HepG2 (cell line): ENCODE results near the gene KIF19. TPM values are rescaled to one million over a fixed set of nuclear protein-coding genes. Genes with fewer than 3 reads are reported as not detected.
A peak's percentile ranks its signal among the peaks of the same experiment; 100 is the strongest.

Source experiments
- ASH2L ChIP-seq: fragments of 300-600, 200-600 bp; sonication (generic); IDR thresholded peaks from 2 replicates; pipeline ENCODE4 v1.7.0; 2017; ENCODE audit warnings: low read depth, mild to moderate bottlenecking, moderate library complexity, mixed read lengths, low read length; ENCODE audit not compliant: insufficient read length
- EEA1 ChIP-seq: sonication (generic); formaldehyde crosslinking; IDR thresholded peaks from 2 replicates; pipeline ENCODE4 v1.5.1; 2020; ENCODE audit warnings: mild to moderate bottlenecking, missing genetic modification reagents, borderline replicate concordance
- MEF2D ChIP-seq: sonication (generic); formaldehyde crosslinking; IDR thresholded peaks from 2 replicates; pipeline ENCODE4 v1.5.1; 2020; ENCODE audit warnings: mild to moderate bottlenecking, missing genetic modification reagents
- NRL ChIP-seq: sonication (generic); formaldehyde crosslinking; IDR thresholded peaks from 2 replicates; pipeline ENCODE4 v1.5.0; 2020; ENCODE audit warnings: missing genetic modification reagents, mild to moderate bottlenecking, moderate library complexity, borderline replicate concordance
- RFX1 ChIP-seq: fragments of 450-650 bp; IDR thresholded peaks from 2 replicates; pipeline ENCODE4 v1.6.1; 2017
- TCF7L2 ChIP-seq: IDR thresholded peaks from 2 replicates; pipeline ENCODE4 v1.6.1; 2011; ENCODE audit warnings: mild to moderate bottlenecking, low read depth, low read length, moderate library complexity
- XBP1 ChIP-seq: sonication (generic); formaldehyde crosslinking; IDR thresholded peaks from 2 replicates; pipeline ENCODE4 v1.5.0; 2020; ENCODE audit warnings: missing genetic modification reagents
- ZMYM4 ChIP-seq: sonication (generic); formaldehyde crosslinking; IDR thresholded peaks from 2 replicates; pipeline ENCODE4 v1.8.1; 2023; ENCODE audit warnings: mild to moderate bottlenecking, missing genetic modification reagents
- ZNF260 ChIP-seq: sonication (generic); formaldehyde crosslinking; IDR thresholded peaks from 2 replicates; pipeline ENCODE4 v1.4.0; 2020; ENCODE audit warnings: missing genetic modification reagents, low read depth, mild to moderate bottlenecking, borderline replicate concordance
- ZNF460 ChIP-seq: sonication (generic); formaldehyde crosslinking; IDR thresholded peaks from 2 replicates; pipeline ENCODE4 v1.5.1; 2020; ENCODE audit warnings: missing genetic modification reagents, mild to moderate bottlenecking, borderline replicate concordance
- ZNF75D ChIP-seq: sonication (generic); formaldehyde crosslinking; IDR thresholded peaks from 2 replicates; pipeline ENCODE4 v1.8.1; 2023; ENCODE audit warnings: missing genetic modification reagents, mild to moderate bottlenecking, borderline replicate concordance
- ZNF777 ChIP-seq: sonication (generic); formaldehyde crosslinking; IDR thresholded peaks from 2 replicates; pipeline ENCODE4 v1.4.0; 2020; ENCODE audit warnings: missing genetic modification reagents
- polyA plus RNA-seq, 8 experiments: library from polyadenylated mRNA; depleted of rRNA in 3 of 8; stranded (reverse) in 7 of 8; unstranded in 1 of 8; fragments of >200 nt; fragmentation: Illumina TruSeq in 4 of 8; extraction: Trizol in 4 of 8; gene quantifications; 2 replicates each; pipeline versions ENCODE4 v1.2.1 to v1.2.3, GENCODE V29; 2011 to 2016; ENCODE audit warnings: low read depth in 4 of 8, missing spikeins in 1 of 8, mixed read lengths in 1 of 8; ENCODE audit not compliant: insufficient read depth in 1 of 8
- total RNA-seq, 5 experiments: library from RNA; depleted of rRNA; stranded (reverse); fragments of >200 nt; fragmentation: Illumina TruSeq; extraction: Trizol; gene quantifications; 2 replicates each; pipeline ENCODE4 v1.2.3, GENCODE V29; 2016; ENCODE audit warnings: low read depth in 1 of 5
- TF ChIP-seq, protein P1 (sequence below), 2 experiments: sonication (generic) in 1 of 2; formaldehyde crosslinking in 1 of 2; IDR thresholded peaks; 2 replicates each; pipeline versions ENCODE4 v1.6.1 to v1.9.0; 2014 to 2022; ENCODE audit warnings: antibody characterized with exemption in 1 of 2, borderline replicate concordance in 1 of 2, inconsistent platforms in 1 of 2, low read depth in 1 of 2, missing genetic modification reagents in 1 of 2
- TF ChIP-seq, protein P2 (sequence below): sonication (generic); formaldehyde crosslinking; IDR thresholded peaks from 2 replicates; pipeline ENCODE4 v1.5.1; 2020; ENCODE audit warnings: mild to moderate bottlenecking, moderate library complexity, missing genetic modification reagents
- TF ChIP-seq, protein P3 (sequence below): sonication (generic); formaldehyde crosslinking; IDR thresholded peaks from 2 replicates; pipeline ENCODE4 v1.4.0; 2020; ENCODE audit warnings: low read depth, mild to moderate bottlenecking, missing genetic modification reagents
- TF ChIP-seq, protein P4 (sequence below): sonication (generic); formaldehyde crosslinking; IDR thresholded peaks from 2 replicates; pipeline ENCODE4 v1.4.0; 2020; ENCODE audit warnings: mild to moderate bottlenecking, missing genetic modification reagents
- TF ChIP-seq, protein P5 (sequence below): sonication (generic); formaldehyde crosslinking; IDR thresholded peaks from 2 replicates; pipeline ENCODE4; 2020; ENCODE audit warnings: missing genetic modification reagents, mild to moderate bottlenecking, borderline replicate concordance

The KIF19 gene
- total and polyA plus RNA-seq, 2 of the 13 experiments (the other 11 are each of a cell fraction or from before 2014, with no cell fraction given), result not detected

DNA sequence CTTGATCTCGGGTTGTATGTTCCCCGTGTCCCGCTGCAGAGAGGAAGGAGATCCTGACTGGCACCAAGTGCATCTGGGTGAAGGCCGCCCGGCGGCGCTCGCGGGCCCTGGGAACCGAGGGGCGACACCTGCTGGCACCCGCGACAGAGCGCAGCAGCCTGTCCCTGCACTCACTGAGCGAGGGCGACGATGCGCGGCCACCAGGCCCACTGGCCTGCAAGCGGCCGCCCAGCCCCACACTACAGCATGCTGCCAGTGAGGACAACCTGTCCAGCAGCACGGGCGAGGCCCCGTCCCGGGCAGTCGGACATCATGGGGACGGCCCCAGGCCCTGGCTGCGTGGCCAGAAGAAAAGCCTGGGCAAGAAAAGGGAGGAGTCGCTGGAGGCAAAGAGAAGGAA lies 28.1 kb downstream of the KIF19 start (continued):
- TF ChIP-seq, protein P1, sequence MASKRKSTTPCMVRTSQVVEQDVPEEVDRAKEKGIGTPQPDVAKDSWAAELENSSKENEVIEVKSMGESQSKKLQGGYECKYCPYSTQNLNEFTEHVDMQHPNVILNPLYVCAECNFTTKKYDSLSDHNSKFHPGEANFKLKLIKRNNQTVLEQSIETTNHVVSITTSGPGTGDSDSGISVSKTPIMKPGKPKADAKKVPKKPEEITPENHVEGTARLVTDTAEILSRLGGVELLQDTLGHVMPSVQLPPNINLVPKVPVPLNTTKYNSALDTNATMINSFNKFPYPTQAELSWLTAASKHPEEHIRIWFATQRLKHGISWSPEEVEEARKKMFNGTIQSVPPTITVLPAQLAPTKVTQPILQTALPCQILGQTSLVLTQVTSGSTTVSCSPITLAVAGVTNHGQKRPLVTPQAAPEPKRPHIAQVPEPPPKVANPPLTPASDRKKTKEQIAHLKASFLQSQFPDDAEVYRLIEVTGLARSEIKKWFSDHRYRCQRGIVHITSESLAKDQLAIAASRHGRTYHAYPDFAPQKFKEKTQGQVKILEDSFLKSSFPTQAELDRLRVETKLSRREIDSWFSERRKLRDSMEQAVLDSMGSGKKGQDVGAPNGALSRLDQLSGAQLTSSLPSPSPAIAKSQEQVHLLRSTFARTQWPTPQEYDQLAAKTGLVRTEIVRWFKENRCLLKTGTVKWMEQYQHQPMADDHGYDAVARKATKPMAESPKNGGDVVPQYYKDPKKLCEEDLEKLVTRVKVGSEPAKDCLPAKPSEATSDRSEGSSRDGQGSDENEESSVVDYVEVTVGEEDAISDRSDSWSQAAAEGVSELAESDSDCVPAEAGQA (IDR thresholded peaks at IDR 0.05; ENCODE audit: low read depth), result no peak
- TF ChIP-seq, protein P1 (CRISPR knock-in tag; IDR thresholded peaks at IDR 0.05; ENCODE audit: borderline replicate concordance), result no peak
- TF ChIP-seq ZMYM4 (CRISPR knock-in tag) (no peak), ZNF260 (no peak), ZNF460 (no peak), RFX1 (no peak), TCF7L2 (no peak), NRL (0 out of 2 replicates have a peak, but pooled peaks have one; percentile 51), XBP1 (CRISPR knock-in tag) (no peak), ZNF75D (CRISPR knock-in tag) (no peak), EEA1 (CRISPR knock-in tag) (no peak), ASH2L (no peak), MEF2D (CRISPR knock-in tag) (no peak; the same call in 1 of the 2 replicates), ZNF777 (CRISPR knock-in tag) (no peak)
- TF ChIP-seq, protein P2, sequence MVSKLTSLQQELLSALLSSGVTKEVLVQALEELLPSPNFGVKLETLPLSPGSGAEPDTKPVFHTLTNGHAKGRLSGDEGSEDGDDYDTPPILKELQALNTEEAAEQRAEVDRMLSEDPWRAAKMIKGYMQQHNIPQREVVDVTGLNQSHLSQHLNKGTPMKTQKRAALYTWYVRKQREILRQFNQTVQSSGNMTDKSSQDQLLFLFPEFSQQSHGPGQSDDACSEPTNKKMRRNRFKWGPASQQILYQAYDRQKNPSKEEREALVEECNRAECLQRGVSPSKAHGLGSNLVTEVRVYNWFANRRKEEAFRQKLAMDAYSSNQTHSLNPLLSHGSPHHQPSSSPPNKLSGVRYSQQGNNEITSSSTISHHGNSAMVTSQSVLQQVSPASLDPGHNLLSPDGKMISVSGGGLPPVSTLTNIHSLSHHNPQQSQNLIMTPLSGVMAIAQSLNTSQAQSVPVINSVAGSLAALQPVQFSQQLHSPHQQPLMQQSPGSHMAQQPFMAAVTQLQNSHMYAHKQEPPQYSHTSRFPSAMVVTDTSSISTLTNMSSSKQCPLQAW (CRISPR knock-in tag), result peak; percentile 41; the same call in 1 of the 2 replicates
- TF ChIP-seq, protein P3, sequence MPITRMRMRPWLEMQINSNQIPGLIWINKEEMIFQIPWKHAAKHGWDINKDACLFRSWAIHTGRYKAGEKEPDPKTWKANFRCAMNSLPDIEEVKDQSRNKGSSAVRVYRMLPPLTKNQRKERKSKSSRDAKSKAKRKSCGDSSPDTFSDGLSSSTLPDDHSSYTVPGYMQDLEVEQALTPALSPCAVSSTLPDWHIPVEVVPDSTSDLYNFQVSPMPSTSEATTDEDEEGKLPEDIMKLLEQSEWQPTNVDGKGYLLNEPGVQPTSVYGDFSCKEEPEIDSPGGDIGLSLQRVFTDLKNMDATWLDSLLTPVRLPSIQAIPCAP, result no peak
- TF ChIP-seq, protein P4, sequence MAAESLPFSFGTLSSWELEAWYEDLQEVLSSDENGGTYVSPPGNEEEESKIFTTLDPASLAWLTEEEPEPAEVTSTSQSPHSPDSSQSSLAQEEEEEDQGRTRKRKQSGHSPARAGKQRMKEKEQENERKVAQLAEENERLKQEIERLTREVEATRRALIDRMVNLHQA (CRISPR knock-in tag), result no peak
- TF ChIP-seq, protein P5, sequence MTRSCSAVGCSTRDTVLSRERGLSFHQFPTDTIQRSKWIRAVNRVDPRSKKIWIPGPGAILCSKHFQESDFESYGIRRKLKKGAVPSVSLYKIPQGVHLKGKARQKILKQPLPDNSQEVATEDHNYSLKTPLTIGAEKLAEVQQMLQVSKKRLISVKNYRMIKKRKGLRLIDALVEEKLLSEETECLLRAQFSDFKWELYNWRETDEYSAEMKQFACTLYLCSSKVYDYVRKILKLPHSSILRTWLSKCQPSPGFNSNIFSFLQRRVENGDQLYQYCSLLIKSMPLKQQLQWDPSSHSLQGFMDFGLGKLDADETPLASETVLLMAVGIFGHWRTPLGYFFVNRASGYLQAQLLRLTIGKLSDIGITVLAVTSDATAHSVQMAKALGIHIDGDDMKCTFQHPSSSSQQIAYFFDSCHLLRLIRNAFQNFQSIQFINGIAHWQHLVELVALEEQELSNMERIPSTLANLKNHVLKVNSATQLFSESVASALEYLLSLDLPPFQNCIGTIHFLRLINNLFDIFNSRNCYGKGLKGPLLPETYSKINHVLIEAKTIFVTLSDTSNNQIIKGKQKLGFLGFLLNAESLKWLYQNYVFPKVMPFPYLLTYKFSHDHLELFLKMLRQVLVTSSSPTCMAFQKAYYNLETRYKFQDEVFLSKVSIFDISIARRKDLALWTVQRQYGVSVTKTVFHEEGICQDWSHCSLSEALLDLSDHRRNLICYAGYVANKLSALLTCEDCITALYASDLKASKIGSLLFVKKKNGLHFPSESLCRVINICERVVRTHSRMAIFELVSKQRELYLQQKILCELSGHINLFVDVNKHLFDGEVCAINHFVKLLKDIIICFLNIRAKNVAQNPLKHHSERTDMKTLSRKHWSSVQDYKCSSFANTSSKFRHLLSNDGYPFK (CRISPR knock-in tag), result no peak
